GM23338 (cell line): ENCODE results near the gene IMMP2L. TPM values are rescaled to one million over a fixed set of nuclear protein-coding genes. Genes with fewer than 3 reads are reported as not detected.

Experiments
- ATAC-seq: fragments of 200-7000 bp; cut with Tn5 transposase; 3 replicates; pipeline ENCODE4 v1.9.1; 2020
- DNase-seq: peaks from one replicate; pipeline ENCODE4 v3.0.0-alpha.2; 2015; ENCODE audit warnings: low spot score
- H2AFZ ChIP-seq: fragments of 200-600 bp; sonication (generic); 2 replicates; pipeline ENCODE4 v1.8.0; 2016; ENCODE audit warnings: antibody characterized with exemption, mild to moderate bottlenecking, moderate library complexity
- H3F3A ChIP-seq: fragments of 200-600 bp; sonication (generic); replicated peaks from 2 replicates; pipeline ENCODE4 v1.8.0; 2017; ENCODE audit warnings: antibody characterized with exemption, mixed run types, low read depth
- H3K27ac ChIP-seq: fragments of 200-600 bp; sonication (generic); 2 replicates; pipeline ENCODE4 v1.6.1; 2016; ENCODE audit warnings: low read depth
- H3K27me3 ChIP-seq: fragments of 200-600 bp; sonication (generic); 2 replicates; pipeline ENCODE4 v1.8.0; 2016; ENCODE audit warnings: mild to moderate bottlenecking, mixed run types, moderate library complexity; ENCODE audit not compliant: insufficient read depth
- H3K36me3 ChIP-seq: fragments of 200-600 bp; sonication (generic); 2 replicates; pipeline ENCODE4 v1.8.0; 2016; ENCODE audit warnings: mild to moderate bottlenecking; ENCODE audit not compliant: insufficient read depth
- H3K4me1 ChIP-seq: fragments of 200-600 bp; sonication (generic); 2 replicates; pipeline ENCODE4 v1.8.0; 2016; ENCODE audit warnings: mild to moderate bottlenecking, moderate library complexity; ENCODE audit not compliant: insufficient read depth
- H3K4me2 ChIP-seq: fragments of 200-600 bp; sonication (generic); 2 replicates; pipeline ENCODE4 v1.7.1; 2017; ENCODE audit warnings: mixed run types
- H3K4me3 ChIP-seq: fragments of 200-600 bp; sonication (generic); 2 replicates; pipeline ENCODE4 v1.6.1; 2016; ENCODE audit warnings: mixed run types
- H3K79me2 ChIP-seq: fragments of 200-600 bp; sonication (generic); replicated peaks from 2 replicates; pipeline ENCODE4 v1.8.0; 2017; ENCODE audit warnings: mild to moderate bottlenecking; ENCODE audit not compliant: insufficient read depth
- H3K9me2 ChIP-seq: fragments of 200-600 bp; sonication (generic); 2 replicates; pipeline ENCODE4 v1.8.0; 2017; ENCODE audit not compliant: insufficient read depth
- H4K20me1 ChIP-seq: fragments of 200-600 bp; sonication (generic); replicated peaks from 2 replicates; pipeline ENCODE4 v1.8.0; 2017; ENCODE audit warnings: mild to moderate bottlenecking; ENCODE audit not compliant: insufficient read depth
- H3K27ac Mint-ChIP-seq: 2 replicates; pipeline ENCODE4 v1.8.0; 2020; ENCODE audit warnings: inconsistent platforms, mild to moderate bottlenecking, moderate library complexity, mixed read lengths
- H3K27me3 Mint-ChIP-seq: 3 replicates; pipeline ENCODE4 v1.8.0; 2022; ENCODE audit warnings: low read depth, mild to moderate bottlenecking, moderate library complexity, mixed read lengths, inconsistent platforms; ENCODE audit not compliant: insufficient read depth, poor library complexity
- H3K36me3 Mint-ChIP-seq: 3 replicates; pipeline ENCODE4 v1.8.0; 2021; ENCODE audit warnings: low read depth, mild to moderate bottlenecking, inconsistent platforms, moderate library complexity, mixed read lengths
- H3K4me1 Mint-ChIP-seq: 3 replicates; pipeline ENCODE4 v1.8.0; 2020; ENCODE audit warnings: mild to moderate bottlenecking, inconsistent platforms, mixed read lengths
- H3K4me3 Mint-ChIP-seq: 3 replicates; pipeline ENCODE4 v1.8.0; 2021; ENCODE audit warnings: moderate library complexity, mild to moderate bottlenecking, inconsistent platforms, mixed read lengths
- H3K9me3 Mint-ChIP-seq: 3 replicates; pipeline ENCODE4 v1.8.0; 2020; ENCODE audit warnings: moderate library complexity, mild to moderate bottlenecking, inconsistent platforms, mixed read lengths
- CREB1 ChIP-seq: fragments of 250-450 bp; sonication (Bioruptor Pico); IDR thresholded peaks from 2 replicates; pipeline ENCODE4 v1.5.0; 2020; ENCODE audit warnings: low read depth, mild to moderate bottlenecking, moderate library complexity
- CTCF ChIP-seq, 2 experiments: fragments of 200-600 bp in 1 of 2; sonication (generic) in 1 of 2; conservative IDR thresholded peaks; 2 replicates each; pipeline versions ENCODE4 v1.5.1 to v1.6.1; 2016 to 2017; ENCODE audit warnings: antibody characterized with exemption in 2 of 2, low read depth in 2 of 2, mild to moderate bottlenecking in 2 of 2, moderate library complexity in 1 of 2
- ETS1 ChIP-seq: IDR thresholded peaks from 2 replicates; pipeline ENCODE4 v1.6.1; 2016; ENCODE audit warnings: antibody characterized with exemption
- EZH2 ChIP-seq: fragments of 200-600 bp; sonication (generic); IDR thresholded peaks from one replicate; pipeline ENCODE4 v1.8.0; 2017; ENCODE audit warnings: antibody characterized with exemption, mild to moderate bottlenecking, low read depth; ENCODE audit not compliant: unreplicated experiment
- EZH2phosphoT487 ChIP-seq: fragments of 200-600 bp; sonication (generic); IDR thresholded peaks from one replicate; pipeline ENCODE4 v1.8.1; 2018; ENCODE audit warnings: antibody characterized with exemption; ENCODE audit not compliant: unreplicated experiment
- JUNB ChIP-seq: IDR thresholded peaks from one replicate; pipeline ENCODE4 v1.6.1; 2016; ENCODE audit warnings: antibody characterized with exemption; ENCODE audit not compliant: unreplicated experiment
- NANOG ChIP-seq: IDR thresholded peaks from 2 replicates; pipeline ENCODE4 v1.6.1; 2016; ENCODE audit warnings: antibody characterized with exemption, borderline replicate concordance
- POLR2AphosphoS5 ChIP-seq: IDR thresholded peaks from 2 replicates; pipeline ENCODE4 v1.6.1; 2016; ENCODE audit warnings: antibody characterized with exemption, low read depth
- REST ChIP-seq: IDR thresholded peaks from one replicate; pipeline ENCODE4 v1.6.1; 2018; ENCODE audit warnings: antibody characterized with exemption; ENCODE audit not compliant: unreplicated experiment
- STAT1 ChIP-seq: IDR thresholded peaks from one replicate; pipeline ENCODE4 v1.6.1; 2016; ENCODE audit warnings: antibody characterized with exemption; ENCODE audit not compliant: unreplicated experiment
- ZNF114 ChIP-seq: fragments of 250-450 bp; sonication (Bioruptor Pico); IDR thresholded peaks from 2 replicates; pipeline ENCODE4 v1.5.0; 2020; ENCODE audit warnings: mild to moderate bottlenecking, moderate library complexity
- ZNF331 ChIP-seq: fragments of 250-450 bp; sonication (Bioruptor Pico); IDR thresholded peaks from 2 replicates; pipeline ENCODE4 v1.5.0; 2020; ENCODE audit warnings: low read depth, mild to moderate bottlenecking, moderate library complexity
- ZNF462 ChIP-seq: fragments of 250-450 bp; sonication (Bioruptor Pico); IDR thresholded peaks from 2 replicates; pipeline ENCODE4 v1.5.0; 2020; ENCODE audit warnings: mild to moderate bottlenecking, moderate library complexity
- polyA plus RNA-seq: library from polyadenylated mRNA; unstranded; fragments of >200 nt; fragmentation: Nextera tagmentation; extraction: Ambion mirVana; gene quantifications from 2 replicates; pipeline ENCODE4 v1.2.1, GENCODE V29; 2016
- total RNA-seq: library from RNA; depleted of rRNA; stranded (reverse); fragments of >200 nt; shearing (Covaris generic); gene quantifications from 2 replicates; pipeline ENCODE4 v1.2.3, GENCODE V29; 2014

Gene IMMP2L
- total and polyA plus RNA-seq, 2 experiments from 2014 or later: 7.3 to 14.0 TPM

- Histone ChIP-seq H2AFZ (no peak overlapping the region), H3K4me3 (no peak overlapping the region), H3K36me3 (no peaks in the 10 kb centered on the region), H3F3A (no peaks in the 10 kb centered on the region), H3K27ac (no peak overlapping the region), H3K79me2 (no peaks in the 10 kb centered on the region), H3K9me2 (no peaks in the 10 kb centered on the region), H3K27me3 (no peaks in the 10 kb centered on the region), H3K4me1 (no peaks in the 10 kb centered on the region), H3K4me2 (no peak overlapping the region), H4K20me1 (no peaks in the 10 kb centered on the region)
- Mint-ChIP-seq H3K27ac (no peak overlapping the region), H3K4me1 (no peaks in the 10 kb centered on the region), H3K9me3 (peaks cover 5% of the 10 kb centered on the region; the same call in 2 of the 3 replicates), H3K4me3 (no peak overlapping the region), H3K36me3 (peaks cover 5% of the 10 kb centered on the region; the same call in 2 of the 3 replicates), H3K27me3 (peaks cover 3% of the 10 kb centered on the region)
- ATAC-seq (no peak), DNase-seq (no peak)
- no peak for TF ChIP-seq STAT1
- TF ChIP-seq ZNF462 (CRISPR knock-in tag): no peak
- no peak for TF ChIP-seq REST
- no peak for TF ChIP-seq EZH2
- no peak for TF ChIP-seq JUNB
- no peak for TF ChIP-seq POLR2AphosphoS5
- TF ChIP-seq ETS1: no peak
- TF ChIP-seq CREB1: no peak
- no peak for TF ChIP-seq ZNF331
- TF ChIP-seq NANOG: no peak
- TF ChIP-seq CTCF (conservative IDR thresholded peaks at IDR 0.05; ENCODE audit: low read depth in 2 of 2): no peak
- TF ChIP-seq ZNF114 (CRISPR knock-in tag): no peak
- TF ChIP-seq EZH2phosphoT487: no peak
Measured at GRCh38 chr7:110905773-110906566, 656.3 kb downstream of the IMMP2L start.
